Activated CD8-positive, alpha-beta memory T cell treated with anti-CD3 and anti-CD28 coated beads, Interleukin-2, amount 50 U/mL, for 4 hours (primary cell): ENCODE data around the gene DGKG.

Experiments
- DNase-seq: peaks from one replicate; pipeline ENCODE4 v3.0.0-alpha.2; 2020

Gene DGKG

DNA sequence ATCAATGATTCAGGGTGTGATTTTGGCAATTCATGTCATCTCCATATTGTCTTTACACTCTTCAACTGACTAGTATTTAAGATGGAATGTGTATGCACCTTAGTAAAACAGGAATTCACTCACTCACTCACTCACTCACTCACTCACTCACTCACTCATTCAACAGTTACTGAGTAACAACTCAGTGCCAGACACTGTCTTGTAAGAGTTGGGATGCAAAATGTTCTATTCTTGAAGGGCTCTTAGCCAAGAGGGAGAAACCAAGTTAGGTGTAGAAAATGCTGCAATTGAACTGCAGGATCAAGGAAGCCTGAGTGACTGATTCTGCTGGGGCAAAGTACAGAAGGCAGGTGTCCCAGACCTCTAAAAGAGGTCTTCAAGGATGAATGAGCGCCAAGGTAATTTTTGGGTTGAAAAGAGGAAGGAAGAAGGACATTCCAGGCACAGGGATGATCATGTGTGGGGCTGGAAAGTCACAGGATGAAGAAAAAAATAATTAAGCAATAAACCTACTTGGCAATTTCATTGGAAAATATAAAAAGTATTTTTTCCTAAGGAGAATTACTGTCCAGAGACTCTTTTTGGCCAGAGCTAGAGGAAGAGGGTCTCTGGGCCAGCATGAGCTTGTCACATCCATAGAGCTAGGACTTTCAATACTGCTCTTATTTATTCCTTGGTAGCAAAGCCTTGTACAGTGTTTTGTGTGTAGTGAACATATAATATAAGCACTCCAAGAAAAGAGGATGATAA is 194.2 kb downstream of the DGKG start:
- no peak for DNase-seq

- DNase-seq: no peak
These were observed 195.3 kb downstream of the DGKG start for GRCh38 chr3:186166491-186167288.

- DNase-seq: no peak
These were observed 196.0 kb downstream of the DGKG start for GRCh38 chr3:186166036-186166435.

DNA sequence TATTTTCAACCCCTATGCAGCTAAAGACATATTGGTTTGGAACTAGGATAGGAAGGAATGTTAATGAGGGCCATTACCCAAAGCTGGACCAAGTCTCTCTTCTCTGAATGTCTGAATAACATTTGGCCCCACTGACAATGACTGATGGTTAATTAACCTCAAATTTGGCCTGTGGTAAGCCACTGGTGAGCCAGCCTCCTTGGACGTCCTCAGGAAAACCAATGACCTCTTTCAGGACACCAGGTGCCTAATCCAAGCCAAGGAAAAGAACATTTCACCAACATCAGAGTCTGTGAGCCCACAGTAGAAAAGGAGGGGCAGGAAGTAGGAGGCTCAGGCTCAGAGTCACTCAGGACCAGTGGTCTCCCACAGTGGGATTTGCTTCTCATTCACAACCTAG is 196.7 kb downstream of the DGKG start:
- DNase-seq: no peak

DNA sequence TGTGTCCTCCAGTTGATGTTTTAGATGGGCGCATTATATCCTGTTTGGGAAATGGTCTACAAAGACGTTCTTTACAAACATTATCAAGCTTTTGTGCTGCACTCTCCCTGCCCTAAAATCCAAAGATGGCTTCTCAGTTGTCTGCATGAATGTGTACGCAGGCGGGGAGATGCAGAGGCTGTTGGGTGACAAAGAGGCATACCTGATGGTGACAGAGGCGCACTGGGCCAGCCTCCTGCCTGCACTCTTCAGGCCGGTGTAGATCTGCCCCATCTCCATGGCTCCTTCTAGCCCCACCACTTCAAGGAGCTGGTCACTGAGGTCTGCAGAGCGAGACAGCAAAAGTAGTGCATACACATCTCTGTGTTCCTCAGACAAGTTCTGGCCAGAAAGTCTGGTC is 197.3 kb downstream of the DGKG start:
- DNase-seq: no peak

DNA sequence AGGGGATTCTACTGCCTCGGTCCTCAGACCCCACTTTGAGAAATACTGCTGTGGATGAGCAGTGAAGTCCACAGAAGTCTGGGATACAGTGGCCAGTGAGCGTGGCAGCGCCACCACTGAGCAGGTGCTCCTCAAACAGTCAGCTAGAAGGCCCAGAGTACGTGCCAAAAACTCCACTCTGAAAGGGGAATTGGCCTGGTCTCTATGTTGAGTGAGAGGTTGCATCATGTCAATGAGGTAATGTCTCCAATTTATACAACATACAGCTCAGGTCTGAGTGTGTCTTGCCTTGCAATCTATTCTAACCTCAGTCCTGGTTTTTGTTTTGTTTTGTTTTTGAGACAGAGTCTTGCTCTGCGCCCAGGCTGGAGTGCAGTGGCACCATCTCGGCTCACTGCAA is 199.8 kb downstream of the DGKG start:
- DNase-seq: no peak

- DNase-seq: no peak
These were observed 201.3 kb downstream of the DGKG start for GRCh38 chr3:186160691-186161243.

GRCh38 chr3:186154641-186155040 is 207.4 kb downstream of the DGKG start:
- DNase-seq: no peak

- DNase-seq: no peak
These were observed 209.1 kb downstream of the DGKG start for GRCh38 chr3:186152889-186153292.

DNA sequence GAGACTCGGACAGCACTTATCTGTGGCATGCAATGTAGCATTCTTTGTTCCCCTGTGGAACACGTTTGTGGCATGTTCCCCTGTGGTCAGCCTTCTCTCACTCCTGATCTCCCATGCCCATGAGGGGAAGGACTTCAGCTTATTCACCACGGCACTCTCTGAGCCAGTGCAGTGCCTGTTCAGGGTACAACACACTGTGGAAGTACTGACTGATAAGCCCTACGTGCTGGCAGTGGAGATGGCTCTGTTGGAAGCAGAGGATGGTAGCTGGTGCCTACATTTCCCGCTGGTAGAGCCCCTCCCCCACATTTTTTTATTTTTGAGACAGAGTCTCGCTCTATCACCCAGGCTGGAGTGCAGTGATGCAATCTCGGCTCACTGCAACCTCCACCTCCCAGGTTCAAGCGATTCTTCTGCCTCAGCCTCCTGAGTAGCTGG is 209.7 kb downstream of the DGKG start:
- DNase-seq: no peak

GRCh38 chr3:186151077-186151971 is 210.7 kb downstream of the DGKG start:
- DNase-seq: no peak

GRCh38 chr3:186150041-186150830 is 211.8 kb downstream of the DGKG start:
- DNase-seq: no peak

DNA sequence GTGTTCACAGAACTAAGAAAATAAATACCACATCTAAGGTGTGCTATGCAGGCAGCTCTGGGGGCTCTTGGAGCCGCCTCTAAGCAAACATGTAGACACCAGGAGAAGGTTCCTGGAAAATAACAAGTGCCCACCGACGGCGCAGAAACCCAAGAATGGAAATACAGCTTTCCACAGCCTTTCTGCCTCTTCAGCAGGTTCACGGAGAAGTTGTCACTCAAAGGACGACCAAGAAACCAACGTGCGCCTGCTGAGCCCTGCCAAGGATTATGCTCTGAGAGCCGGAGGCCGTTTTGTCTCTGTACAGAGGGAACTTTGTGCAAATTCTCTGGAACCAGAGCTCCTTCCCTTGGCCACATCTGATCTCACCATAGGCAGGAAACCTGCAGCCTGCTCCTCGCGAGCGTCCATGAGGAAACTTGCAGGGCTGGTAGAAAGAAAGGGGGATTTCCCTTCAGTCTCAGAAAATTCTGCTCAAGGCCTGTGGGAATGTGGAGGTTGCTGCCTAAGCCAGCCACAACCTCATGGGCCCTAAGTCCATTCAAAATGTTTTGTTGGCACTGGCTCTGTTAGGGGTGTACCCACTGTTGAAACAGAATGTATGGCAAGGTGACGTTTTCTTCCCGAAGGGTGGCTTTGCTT is 212.6 kb downstream of the DGKG start:
- DNase-seq: no peak

- DNase-seq: no peak
These were observed 217.8 kb downstream of the DGKG start for GRCh38 chr3:186144257-186144656.

DNA sequence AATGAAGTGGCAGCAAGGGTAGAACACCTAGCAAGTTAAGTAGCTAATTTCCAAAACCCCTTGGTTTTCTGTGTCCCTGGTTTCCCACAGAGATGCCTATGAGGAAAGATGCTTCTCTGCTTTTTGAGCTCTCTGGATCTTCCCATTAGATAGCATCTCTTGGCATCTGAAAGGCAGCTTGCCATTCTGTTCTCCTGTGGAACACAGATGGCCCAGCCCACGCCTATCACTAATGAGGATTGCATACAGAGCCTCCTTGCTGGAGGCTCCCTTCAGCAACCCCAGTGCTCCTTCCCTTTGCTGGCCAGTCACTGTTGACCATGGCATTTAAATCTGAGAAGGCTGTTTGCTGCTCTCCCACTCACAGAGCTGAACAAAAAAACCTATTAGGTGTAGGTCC is 218.8 kb downstream of the DGKG start:
- DNase-seq: no peak

GRCh38 chr3:186142393-186142932 is 219.6 kb downstream of the DGKG start:
- DNase-seq: no peak

GRCh38 chr3:186141790-186142189 is 220.2 kb downstream of the DGKG start:
- DNase-seq: no peak

DNA sequence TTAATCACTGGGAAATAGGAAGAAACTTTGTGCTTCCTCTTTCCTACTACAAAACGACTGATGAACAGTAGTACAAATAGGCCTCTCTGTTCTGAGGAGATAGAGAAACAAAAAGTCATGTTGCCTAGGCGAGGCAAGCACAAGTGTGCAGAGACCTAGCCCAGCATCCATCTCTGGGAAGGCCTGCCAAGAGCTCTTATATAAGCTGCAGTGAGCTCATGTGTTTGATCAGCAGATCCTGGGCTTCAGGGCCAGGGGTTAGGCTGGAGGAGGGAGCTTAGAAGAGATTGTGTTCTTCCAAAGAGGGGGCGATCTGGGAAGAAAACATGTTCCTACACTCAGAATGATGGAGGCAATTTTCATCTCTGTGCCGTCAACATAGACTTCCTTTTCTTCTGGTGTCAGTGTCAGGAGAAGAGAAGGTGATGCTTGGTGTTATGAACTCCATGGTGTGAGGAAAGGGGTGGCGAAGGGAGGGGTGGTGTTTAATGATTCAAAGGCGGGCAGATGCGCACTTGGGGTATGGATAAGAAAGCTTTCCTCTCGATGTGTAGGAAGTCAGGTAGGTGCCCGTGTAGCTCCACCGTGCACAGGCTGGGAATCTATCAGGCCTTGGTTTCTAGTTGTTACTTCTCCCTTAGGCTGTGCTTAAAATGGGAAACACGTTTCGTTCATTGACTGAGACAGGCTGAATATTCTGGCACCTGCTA is 223.6 kb downstream of the DGKG start:
- no peak for DNase-seq

DNA sequence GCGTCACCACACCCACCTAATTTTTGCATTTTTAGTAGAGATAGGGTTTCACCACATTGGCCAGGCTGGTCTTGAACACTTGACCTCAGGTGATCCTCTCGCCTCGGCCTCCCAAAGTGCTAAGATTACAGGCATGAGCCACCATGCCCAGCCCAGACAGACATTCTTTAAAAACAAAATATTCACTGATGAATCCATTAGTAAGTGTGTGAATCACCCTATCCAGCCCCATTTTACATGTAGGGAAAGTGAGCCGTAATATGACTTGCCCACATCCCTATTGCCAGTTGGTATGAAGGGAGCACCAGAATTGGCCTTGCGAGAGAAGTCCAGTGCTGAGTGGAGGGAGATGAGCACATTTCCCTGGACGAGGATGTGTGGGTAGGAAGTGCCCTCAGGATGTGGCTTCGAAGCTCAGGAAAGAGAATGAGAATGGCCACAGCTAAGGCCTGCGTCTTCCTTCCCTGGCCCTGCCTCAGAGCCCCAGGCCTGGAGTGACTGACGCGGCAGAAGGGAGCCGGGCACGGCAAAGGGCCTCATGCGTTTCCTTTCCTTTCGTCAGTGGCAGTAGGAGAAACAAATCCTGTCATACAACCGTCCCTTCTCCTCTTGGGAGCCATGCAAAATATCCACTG is 224.9 kb downstream of the DGKG start:
- no peak for DNase-seq

DNA sequence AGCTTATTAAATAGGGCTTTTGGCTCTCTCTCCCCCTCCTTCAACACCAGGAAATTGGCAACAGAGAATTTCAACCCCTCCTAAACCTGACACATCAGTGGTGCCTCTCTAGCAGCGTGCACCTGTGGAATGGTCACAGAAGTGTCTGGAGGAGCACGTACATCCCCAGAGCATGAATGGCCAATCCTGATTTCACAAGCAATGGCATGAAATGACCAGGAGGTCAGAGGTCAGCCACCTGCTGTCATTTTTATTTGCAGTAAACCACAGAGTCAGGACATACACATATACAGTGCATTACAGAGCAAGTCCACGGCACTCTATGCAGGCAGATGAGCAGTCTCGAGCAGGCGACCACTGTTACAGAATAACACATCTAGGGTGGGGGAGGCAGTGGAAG is 228.1 kb downstream of the DGKG start:
- DNase-seq: no peak
